Posterior vena cava (tissue), 2 donors: ENCODE results near the gene GPR141. TPM values are rescaled to one million over a fixed set of nuclear protein-coding genes. Genes with fewer than 3 reads are reported as not detected.
"Not testable (repeated sequence)": the region's sequence is repeated elsewhere in the genome, so short reads cannot be mapped to it uniquely, and the experiment has no call there.

Experiments used
- DNase-seq: peaks from one replicate; pipeline ENCODE4 v3.0.0-alpha.2; 2020; ENCODE audit warnings: low spot score
- intact Hi-C, 2 donors: fragments of 100-400 bp; cut with DNase I; formaldehyde crosslinking; loops; one replicate each; pipeline versions ENCODE4 v1.14.1 to v1.14.2; 2022 to 2023
- total RNA-seq, 2 donors: library from RNA; stranded (reverse); fragmentation: NEBNext Ultra II Directional; extraction: Animal tissue kit (Norgen Biotek cat#: 25700); gene quantifications; one replicate each; pipeline ENCODE4 v1.2.1, GENCODE V29; 2021
- donor health status: DM: yes; HTN: yes; CAD: no.
- donor health status: DM: yes; HTN: yes; CAD: no.

The GPR141 gene
- total RNA-seq, 2 donors from 2014 or later = 0.71 to 1.3 TPM

GRCh38 chr7:37675749-37676148 is 7.8 kb upstream of the GPR141 start:
- intact Hi-C loops = no loop called here
- no peak for DNase-seq

DNA sequence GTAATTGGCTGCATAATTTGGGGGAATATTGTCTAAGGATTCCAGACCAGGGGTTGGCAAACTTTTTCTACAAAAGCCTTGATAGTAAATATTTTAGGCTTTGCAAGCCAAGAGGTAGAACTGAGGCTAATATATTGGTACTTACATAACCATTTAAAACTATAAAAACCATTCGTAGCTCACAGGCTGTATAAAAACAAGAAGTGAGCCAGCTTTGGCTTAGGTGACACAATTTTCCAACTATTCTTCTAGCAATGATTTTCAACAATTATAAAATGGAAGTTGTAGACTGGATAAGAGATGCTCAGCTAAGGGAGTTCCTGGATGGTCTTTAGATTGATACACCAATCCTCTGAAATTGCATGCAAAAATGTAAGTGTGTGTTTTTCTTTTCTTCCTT is 1.4 kb downstream of the GPR141 start:
- intact Hi-C loops = no loop called here
- DNase-seq = no peak

GRCh38 chr7:37686556-37687345 is 3.2 kb downstream of the GPR141 start:
- no peak for DNase-seq
- intact Hi-C loops = no loop called here

GRCh38 chr7:37690206-37690605 is 6.6 kb downstream of the GPR141 start:
- intact Hi-C loops = no loop called here

DNA sequence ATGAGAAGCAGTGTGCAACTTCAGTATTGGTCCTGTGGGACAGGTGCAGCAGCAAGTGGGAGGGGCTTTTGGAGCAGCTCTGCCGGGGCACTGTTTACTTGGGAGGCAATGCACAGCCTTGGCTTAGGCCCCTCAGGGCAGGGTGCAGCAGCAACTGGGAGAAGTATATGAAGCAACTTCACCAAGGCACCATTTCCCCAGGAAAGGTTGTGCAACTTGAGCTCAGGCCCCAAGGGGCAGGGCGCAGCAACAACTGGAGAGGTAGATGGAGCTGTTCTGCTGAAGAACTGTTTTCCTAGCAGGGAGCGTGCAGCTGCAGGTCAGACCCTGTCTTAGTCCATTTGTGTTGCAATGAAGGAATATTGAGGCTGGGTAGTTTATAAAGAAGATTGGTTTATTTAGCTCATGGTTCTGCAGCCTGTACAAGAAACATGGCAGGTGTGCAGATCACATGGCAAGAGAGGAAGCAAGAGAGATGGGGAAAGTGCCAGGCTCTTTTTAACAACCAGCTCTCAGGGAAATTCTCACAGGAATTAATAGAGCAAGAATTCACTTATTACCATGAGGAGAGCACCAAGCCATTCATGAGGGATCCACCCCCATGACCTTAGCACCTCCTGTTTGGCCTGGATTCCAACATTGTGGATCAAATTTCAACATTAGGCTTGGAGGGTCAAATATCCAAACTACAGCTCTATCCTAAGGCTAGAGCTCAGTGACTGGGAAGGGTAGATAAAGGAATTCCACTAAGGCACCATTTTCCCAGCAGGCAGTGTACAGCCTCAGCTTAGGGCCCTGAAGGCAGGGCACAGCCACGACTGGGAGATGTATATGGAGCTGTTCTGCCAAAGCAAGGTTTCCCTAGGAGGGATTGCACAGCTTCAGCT is 10.9 kb downstream of the GPR141 start:
- intact Hi-C loops = no loop called here
- no peak for DNase-seq

More at GRCh38 chr7:37690206-37690605, 6.6 kb downstream of the GPR141 start:
- DNase-seq = no peak

GRCh38 chr7:37698276-37698675 is 14.7 kb downstream of the GPR141 start:
- DNase-seq = no peak
- intact Hi-C loops = no loop called here

DNA sequence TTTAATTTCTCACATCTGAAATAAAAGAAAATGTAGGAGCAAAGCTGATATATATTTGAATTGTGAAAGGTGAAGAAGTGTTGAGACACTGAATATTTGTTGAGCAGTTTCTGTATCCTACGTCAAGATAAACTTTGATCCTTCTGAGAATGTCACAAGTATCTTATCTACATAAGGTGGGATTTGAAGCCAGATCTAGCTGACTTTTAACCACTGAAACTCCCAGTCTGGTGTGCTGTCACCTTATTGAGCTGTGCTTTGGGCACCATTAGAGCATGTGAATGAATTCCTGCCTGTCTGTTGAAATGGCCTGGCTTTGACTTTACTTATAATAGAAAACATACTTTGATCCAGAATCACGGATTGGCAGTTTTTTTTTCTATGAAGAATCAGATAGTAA is 15.2 kb downstream of the GPR141 start:
- intact Hi-C loops = no loop called here

GRCh38 chr7:37701769-37702168 is 18.2 kb downstream of the GPR141 start:
- intact Hi-C loops = no loop called here
- no peak for DNase-seq

More for the DNA sequence above, 15.2 kb downstream of the GPR141 start:
- no peak for DNase-seq

GRCh38 chr7:37703361-37703760 is 19.8 kb downstream of the GPR141 start:
- no peak for DNase-seq
- intact Hi-C loops = no loop called here

- intact Hi-C loops = not testable (repeated sequence)
These were observed 20.8 kb downstream of the GPR141 start for GRCh38 chr7:37704328-37704833.

GRCh38 chr7:37705976-37706375 is 22.4 kb downstream of the GPR141 start:
- intact Hi-C loops = no loop called here

More at GRCh38 chr7:37704328-37704833, 20.8 kb downstream of the GPR141 start:
- not testable (repeated sequence) for DNase-seq

GRCh38 chr7:37706804-37707203 is 23.2 kb downstream of the GPR141 start:
- DNase-seq = no peak
- intact Hi-C loops = no loop called here

More at GRCh38 chr7:37705976-37706375, 22.4 kb downstream of the GPR141 start:
- no peak for DNase-seq

- no peak for DNase-seq
- intact Hi-C loops = no loop called here
These were observed 24.4 kb downstream of the GPR141 start for GRCh38 chr7:37707754-37708485.

DNA sequence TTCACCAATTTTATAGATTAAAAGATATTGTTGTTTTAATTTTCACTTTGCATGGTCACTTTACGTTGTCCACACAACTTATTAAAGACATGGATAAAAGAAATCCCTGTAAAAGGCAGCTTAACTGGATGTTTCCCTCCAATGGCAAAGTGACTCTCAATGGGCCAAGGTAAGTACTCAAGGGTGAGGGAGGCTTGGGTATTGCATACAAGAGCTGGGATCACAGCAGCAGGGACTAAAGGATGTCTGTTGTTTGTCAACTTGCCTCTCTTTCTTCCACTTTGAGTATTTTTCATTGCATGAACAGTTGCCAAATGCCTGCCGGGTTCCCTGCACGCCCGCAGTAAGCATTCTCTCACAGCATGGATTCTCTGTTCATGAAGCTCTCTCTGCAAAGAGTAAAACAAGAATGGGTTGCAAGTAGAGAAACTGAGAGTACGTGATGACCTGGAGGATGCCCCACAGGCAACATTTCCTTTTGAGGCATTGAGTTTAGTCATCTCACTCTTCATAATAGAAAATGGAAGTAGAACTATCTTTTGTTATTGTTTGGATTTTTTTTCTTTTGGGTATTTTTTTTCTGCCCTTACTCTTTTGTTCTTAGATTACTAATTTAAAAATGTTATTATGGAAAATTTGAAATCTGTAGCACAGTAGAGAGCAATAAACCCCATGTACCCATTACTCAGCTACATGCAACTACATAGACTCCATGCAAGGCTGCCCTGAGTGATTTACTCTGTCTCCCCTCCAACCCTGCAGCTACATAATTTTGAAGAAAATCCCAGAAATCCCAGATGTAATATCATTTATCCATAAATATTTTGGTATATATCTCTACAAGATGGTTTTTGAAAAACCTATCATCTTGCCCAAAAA is 26.3 kb downstream of the GPR141 start:
- no peak for DNase-seq
- intact Hi-C loops = no loop called here

GRCh38 chr7:37713613-37714012 is 30.0 kb downstream of the GPR141 start:
- DNase-seq = no peak
- intact Hi-C loops = no loop called here

GRCh38 chr7:37714606-37715005 is 31.0 kb downstream of the GPR141 start:
- DNase-seq = no peak
- intact Hi-C loops = no loop called here

DNA sequence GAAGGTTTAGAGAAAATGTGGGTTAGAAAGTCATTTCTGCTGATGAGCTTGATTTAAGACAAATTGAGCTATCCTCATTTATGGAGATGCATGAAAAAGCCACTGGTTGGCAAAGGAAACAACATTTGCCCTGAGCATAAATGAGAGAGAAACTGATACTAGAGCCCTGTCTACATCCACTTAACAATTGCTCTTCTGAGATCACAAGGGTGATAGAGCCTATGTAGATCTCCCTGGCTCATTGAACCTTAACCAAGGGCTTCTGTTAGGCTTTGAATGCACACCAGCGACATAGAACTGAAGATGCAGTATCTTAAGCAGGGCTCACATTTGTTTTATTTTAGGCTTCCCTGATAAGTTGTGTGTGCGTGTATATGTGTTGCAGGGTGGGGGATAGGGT is 35.0 kb downstream of the GPR141 start:
- intact Hi-C loops = no loop called here
- no peak for DNase-seq

- intact Hi-C loops = no loop called here
- no peak for DNase-seq
These were observed 35.5 kb downstream of the GPR141 start for GRCh38 chr7:37719077-37719476.

DNA sequence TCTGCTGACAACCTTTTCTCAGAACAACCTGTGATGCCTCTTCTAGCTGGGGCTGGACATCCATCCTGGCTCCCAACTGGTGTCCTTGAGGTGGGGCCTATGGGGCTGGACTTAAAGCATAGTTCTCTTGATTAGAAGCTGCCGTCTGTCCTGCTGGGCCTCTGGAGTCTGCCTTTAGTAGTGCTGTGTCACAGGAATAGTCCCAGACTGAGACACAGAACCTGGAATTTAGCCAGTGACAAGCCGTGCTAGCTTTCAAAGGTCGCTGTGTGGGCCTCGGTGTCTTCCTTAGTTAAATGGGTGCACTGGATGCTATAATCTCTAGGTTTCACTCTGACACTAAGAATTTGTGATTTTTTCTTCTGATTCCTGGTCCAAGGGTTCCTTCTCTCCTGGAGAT is 41.2 kb downstream of the GPR141 start:
- intact Hi-C loops = no loop called here

More for the DNA sequence above, 41.2 kb downstream of the GPR141 start:
- no peak for DNase-seq
